Measurements from ENCODE around the gene METTL25.

Gene METTL25

DNA sequence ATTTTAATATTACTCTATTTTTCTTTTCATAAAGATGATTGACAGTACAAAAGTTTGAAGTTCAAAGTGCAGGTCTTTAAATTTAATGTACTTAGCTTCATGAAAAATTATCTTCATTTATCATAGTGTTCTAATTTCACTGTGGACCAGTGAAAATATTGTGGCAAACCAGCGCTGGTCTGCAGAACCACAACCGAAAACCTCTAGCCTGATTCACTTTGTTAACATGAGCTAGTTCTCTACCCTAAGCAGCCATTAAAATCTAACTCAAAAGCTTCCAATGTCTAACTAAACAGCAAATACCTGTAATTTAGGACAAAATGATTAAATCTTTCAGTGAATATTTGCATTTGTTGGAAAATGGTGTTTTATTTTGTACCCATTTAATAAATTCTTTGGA, 167.3 kb downstream of the METTL25 start:
- in situ Hi-C loops (cut with MboI; ENCODE audit: low sequenced_read_pairs, unreplicated experiment): loop anchor here (10.0 kb wide), 1 partner anchor 99 kb away; no protein-coding TSS in a partner anchor

DNA sequence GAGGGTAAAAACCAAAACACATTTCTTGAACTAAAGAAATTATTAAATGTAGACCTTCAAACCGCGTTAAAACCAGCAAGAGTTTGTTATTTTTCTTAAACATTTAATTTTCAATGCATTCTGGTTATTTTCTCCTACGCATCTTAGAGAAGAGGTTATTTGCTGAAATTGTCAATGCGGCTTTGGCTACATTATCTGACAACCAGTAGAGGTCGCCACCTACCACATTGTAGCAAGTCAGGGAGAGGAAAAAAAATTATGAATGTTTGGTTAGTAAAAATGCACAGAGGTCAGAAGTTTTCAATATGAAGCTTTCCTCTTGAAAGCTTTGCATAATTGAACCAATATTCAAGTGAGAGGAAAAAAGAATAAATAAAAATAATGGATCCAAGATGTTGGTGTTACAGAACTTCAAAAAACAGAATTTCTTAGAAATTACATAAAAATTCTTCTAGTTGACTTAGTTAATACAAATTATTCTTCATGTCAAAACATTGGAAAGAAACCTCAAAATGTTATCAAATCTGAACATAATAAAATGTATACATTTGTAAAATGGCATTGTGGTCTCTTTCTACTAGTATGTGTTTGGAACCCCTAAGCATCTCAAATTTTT, 168.9 kb downstream of the METTL25 start:
- TF ChIP-seq, protein P1, sequence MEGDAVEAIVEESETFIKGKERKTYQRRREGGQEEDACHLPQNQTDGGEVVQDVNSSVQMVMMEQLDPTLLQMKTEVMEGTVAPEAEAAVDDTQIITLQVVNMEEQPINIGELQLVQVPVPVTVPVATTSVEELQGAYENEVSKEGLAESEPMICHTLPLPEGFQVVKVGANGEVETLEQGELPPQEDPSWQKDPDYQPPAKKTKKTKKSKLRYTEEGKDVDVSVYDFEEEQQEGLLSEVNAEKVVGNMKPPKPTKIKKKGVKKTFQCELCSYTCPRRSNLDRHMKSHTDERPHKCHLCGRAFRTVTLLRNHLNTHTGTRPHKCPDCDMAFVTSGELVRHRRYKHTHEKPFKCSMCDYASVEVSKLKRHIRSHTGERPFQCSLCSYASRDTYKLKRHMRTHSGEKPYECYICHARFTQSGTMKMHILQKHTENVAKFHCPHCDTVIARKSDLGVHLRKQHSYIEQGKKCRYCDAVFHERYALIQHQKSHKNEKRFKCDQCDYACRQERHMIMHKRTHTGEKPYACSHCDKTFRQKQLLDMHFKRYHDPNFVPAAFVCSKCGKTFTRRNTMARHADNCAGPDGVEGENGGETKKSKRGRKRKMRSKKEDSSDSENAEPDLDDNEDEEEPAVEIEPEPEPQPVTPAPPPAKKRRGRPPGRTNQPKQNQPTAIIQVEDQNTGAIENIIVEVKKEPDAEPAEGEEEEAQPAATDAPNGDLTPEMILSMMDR (IDR thresholded peaks at IDR 0.05; ENCODE audit: borderline replicate concordance, control extremely low read depth, extremely low read depth, insufficient read depth, missing control alignments): peak; percentile 86
- in situ Hi-C loops (cut with MboI; ENCODE audit: low sequenced_read_pairs, unreplicated experiment): loop anchor here (10.0 kb wide), 1 partner anchor 98 kb away; no protein-coding TSS in a partner anchor
- DNase-seq (ENCODE audit: low spot score): peak; percentile 26

More for the DNA sequence above, 167.3 kb downstream of the METTL25 start:
- TF ChIP-seq, protein P1 (IDR thresholded peaks at IDR 0.05; ENCODE audit: borderline replicate concordance, control extremely low read depth, extremely low read depth, insufficient read depth, missing control alignments): no peak
- DNase-seq (ENCODE audit: low spot score): no peak

All from GM13976 (cell line).